Astrocyte (in vitro differentiated cells and primary cell): ENCODE results near the gene EFCAB6. TPM values are rescaled to one million over a fixed set of nuclear protein-coding genes. Genes with fewer than 3 reads are reported as not detected.

Experiments
- DNase-seq: peaks from one replicate; pipeline ENCODE4 v3.0.0-alpha.2; 2010; ENCODE audit warnings: low read depth
- FAIRE-seq: peaks from 2 replicates; lab custom pipeline; 2011; peaks lifted over from hg19 to GRCh38; lab: Jason Lieb, UNC
- H2AFZ ChIP-seq: 2 replicates; pipeline ENCODE4 v1.6.0; 2012; ENCODE audit warnings: low read depth, low read length, inconsistent platforms
- H3K27ac ChIP-seq: 2 replicates; pipeline ENCODE4 v1.5.1; 2011; ENCODE audit warnings: low read depth, low read length, inconsistent platforms
- H3K27me3 ChIP-seq: 2 replicates; pipeline ENCODE4 v1.6.0; 2011; ENCODE audit warnings: low read length, inconsistent platforms; ENCODE audit not compliant: insufficient read depth
- H3K36me3 ChIP-seq: 2 replicates; pipeline ENCODE4 v1.5.1; 2011; ENCODE audit warnings: low read length, inconsistent platforms; ENCODE audit not compliant: insufficient read depth
- H3K4me1 ChIP-seq: 2 replicates; pipeline ENCODE4 v1.5.1; 2011; ENCODE audit warnings: low read length, inconsistent platforms; ENCODE audit not compliant: insufficient read depth
- H3K4me2 ChIP-seq: 2 replicates; pipeline ENCODE4 v1.6.0; 2012; ENCODE audit warnings: low read length, inconsistent platforms
- H3K4me3 ChIP-seq: 2 replicates; pipeline ENCODE4 v1.5.1; 2011; ENCODE audit warnings: low read depth, mild to moderate bottlenecking, low read length, inconsistent platforms; ENCODE audit not compliant: insufficient read depth
- H3K79me2 ChIP-seq: 2 replicates; pipeline ENCODE4 v1.6.0; 2012; ENCODE audit warnings: mild to moderate bottlenecking, low read length, inconsistent platforms; ENCODE audit not compliant: insufficient read depth
- H3K9ac ChIP-seq: 2 replicates; pipeline ENCODE4 v1.6.0; 2012; ENCODE audit warnings: mild to moderate bottlenecking, low read length, inconsistent platforms
- H3K9me3 ChIP-seq: 2 replicates; pipeline ENCODE4 v1.5.1; 2012; ENCODE audit warnings: low read depth, mild to moderate bottlenecking, low read length, inconsistent platforms; ENCODE audit not compliant: insufficient read depth
- H4K20me1 ChIP-seq: 2 replicates; pipeline ENCODE4 v1.6.0; 2012; ENCODE audit warnings: low read length, inconsistent platforms; ENCODE audit not compliant: insufficient read depth
- H3K27ac Mint-ChIP-seq: one replicate; pipeline ENCODE4 v1.8.0; 2021; ENCODE audit warnings: mild to moderate bottlenecking, mixed read lengths; ENCODE audit not compliant: unreplicated experiment
- H3K27me3 Mint-ChIP-seq: one replicate; pipeline ENCODE4 v1.8.0; 2021; ENCODE audit warnings: low read depth, mixed read lengths; ENCODE audit not compliant: unreplicated experiment
- H3K36me3 Mint-ChIP-seq: one replicate; pipeline ENCODE4 v1.8.0; 2021; ENCODE audit warnings: low read depth, mixed read lengths; ENCODE audit not compliant: unreplicated experiment
- H3K4me1 Mint-ChIP-seq: one replicate; pipeline ENCODE4 v1.8.0; 2021; ENCODE audit warnings: low read depth, mixed read lengths; ENCODE audit not compliant: unreplicated experiment
- H3K4me3 Mint-ChIP-seq: one replicate; pipeline ENCODE4 v1.8.0; 2021; ENCODE audit warnings: mild to moderate bottlenecking, moderate library complexity, mixed read lengths; ENCODE audit not compliant: unreplicated experiment
- H3K9me3 Mint-ChIP-seq: one replicate; pipeline ENCODE4 v1.8.0; 2021; ENCODE audit warnings: mild to moderate bottlenecking, mixed read lengths; ENCODE audit not compliant: unreplicated experiment
- EZH2 ChIP-seq: IDR thresholded peaks from 2 replicates; pipeline ENCODE4 v1.6.1; 2012; ENCODE audit warnings: mild to moderate bottlenecking, low read length, inconsistent platforms; ENCODE audit not compliant: insufficient read depth
- total RNA-seq: library from RNA; stranded (reverse); gene quantifications from 2 replicates; pipeline ENCODE4 v1.2.1, GENCODE V29; 2021
- TF ChIP-seq, protein P1 (sequence below): IDR thresholded peaks from 2 replicates; pipeline ENCODE4 v1.5.1; 2011; ENCODE audit warnings: low read depth, mild to moderate bottlenecking, inconsistent platforms, low read length, moderate library complexity; ENCODE audit not compliant: insufficient read depth

EFCAB6 gene
- total RNA-seq, 1 donor from 2014 or later: 1.2 TPM

- Histone ChIP-seq H3K9ac (no peak overlapping the region), H3K27ac (no peak overlapping the region), H3K9me3 (no peaks in the 10 kb centered on the region), H3K79me2 (no peaks in the 10 kb centered on the region), H3K4me1 (peaks cover 12% of the 10 kb centered on the region), H2AFZ (no peak overlapping the region), H4K20me1 (no peaks in the 10 kb centered on the region), H3K27me3 (no peaks in the 10 kb centered on the region), H3K4me3 (no peak overlapping the region), H3K4me2 (no peak overlapping the region), H3K36me3 (no peaks in the 10 kb centered on the region)
- no peaks in the 10 kb centered on the region for H3K9me3 Mint-ChIP-seq
- H3K4me1 Mint-ChIP-seq: peaks cover 3% of the 10 kb centered on the region
- no peaks in the 10 kb centered on the region for H3K27me3 Mint-ChIP-seq
- no peak for TF ChIP-seq EZH2
- TF ChIP-seq, protein P1, sequence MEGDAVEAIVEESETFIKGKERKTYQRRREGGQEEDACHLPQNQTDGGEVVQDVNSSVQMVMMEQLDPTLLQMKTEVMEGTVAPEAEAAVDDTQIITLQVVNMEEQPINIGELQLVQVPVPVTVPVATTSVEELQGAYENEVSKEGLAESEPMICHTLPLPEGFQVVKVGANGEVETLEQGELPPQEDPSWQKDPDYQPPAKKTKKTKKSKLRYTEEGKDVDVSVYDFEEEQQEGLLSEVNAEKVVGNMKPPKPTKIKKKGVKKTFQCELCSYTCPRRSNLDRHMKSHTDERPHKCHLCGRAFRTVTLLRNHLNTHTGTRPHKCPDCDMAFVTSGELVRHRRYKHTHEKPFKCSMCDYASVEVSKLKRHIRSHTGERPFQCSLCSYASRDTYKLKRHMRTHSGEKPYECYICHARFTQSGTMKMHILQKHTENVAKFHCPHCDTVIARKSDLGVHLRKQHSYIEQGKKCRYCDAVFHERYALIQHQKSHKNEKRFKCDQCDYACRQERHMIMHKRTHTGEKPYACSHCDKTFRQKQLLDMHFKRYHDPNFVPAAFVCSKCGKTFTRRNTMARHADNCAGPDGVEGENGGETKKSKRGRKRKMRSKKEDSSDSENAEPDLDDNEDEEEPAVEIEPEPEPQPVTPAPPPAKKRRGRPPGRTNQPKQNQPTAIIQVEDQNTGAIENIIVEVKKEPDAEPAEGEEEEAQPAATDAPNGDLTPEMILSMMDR: no peak
- no peaks in the 10 kb centered on the region for H3K36me3 Mint-ChIP-seq
- DNase-seq: no peak
- no peak overlapping the region for H3K27ac Mint-ChIP-seq
- FAIRE-seq: no peak
- no peak overlapping the region for H3K4me3 Mint-ChIP-seq
Measured at GRCh38 chr22:43726964-43727543, 85.1 kb downstream of the EFCAB6 start.

- Histone ChIP-seq H2AFZ (no peak overlapping the region), H3K36me3 (no peaks in the 10 kb centered on the region), H3K27me3 (no peaks in the 10 kb centered on the region), H3K9me3 (no peaks in the 10 kb centered on the region), H3K27ac (no peak overlapping the region), H3K4me3 (no peak overlapping the region), H3K4me1 (peaks cover 9% of the 10 kb centered on the region), H3K79me2 (no peaks in the 10 kb centered on the region), H4K20me1 (no peaks in the 10 kb centered on the region), H3K9ac (no peak overlapping the region), H3K4me2 (no peak overlapping the region)
- peaks cover 2% of the 10 kb centered on the region for H3K4me1 Mint-ChIP-seq
- no peaks in the 10 kb centered on the region for H3K27me3 Mint-ChIP-seq
- no peak overlapping the region for H3K27ac Mint-ChIP-seq
- FAIRE-seq (no peak), DNase-seq (no peak)
- no peak for TF ChIP-seq EZH2
- TF ChIP-seq, protein P1: no peak
- H3K36me3 Mint-ChIP-seq: no peaks in the 10 kb centered on the region
- H3K9me3 Mint-ChIP-seq: no peaks in the 10 kb centered on the region
- no peak overlapping the region for H3K4me3 Mint-ChIP-seq
Measured at GRCh38 chr22:43726322-43726721, 85.8 kb downstream of the EFCAB6 start.

GRCh38 chr22:43723816-43724215 is 88.3 kb downstream of the EFCAB6 start:
- DNase-seq (peak; percentile 34), FAIRE-seq (peak; percentile 23)
- Mint-ChIP-seq H3K36me3 (no peaks in the 10 kb centered on the region), H3K27ac (no peak overlapping the region), H3K9me3 (no peaks in the 10 kb centered on the region), H3K4me1 (peaks cover 2% of the 10 kb centered on the region), H3K4me3 (no peak overlapping the region), H3K27me3 (no peaks in the 10 kb centered on the region)
- Histone ChIP-seq H4K20me1 (no peaks in the 10 kb centered on the region), H3K27me3 (no peaks in the 10 kb centered on the region), H3K4me3 (no peak overlapping the region), H3K4me1 (peaks cover 9% of the 10 kb centered on the region), H3K9ac (no peak overlapping the region), H3K79me2 (no peaks in the 10 kb centered on the region), H2AFZ (peak overlapping the region; percentile 5), H3K9me3 (no peaks in the 10 kb centered on the region), H3K4me2 (peak overlapping the region; percentile 53), H3K36me3 (no peaks in the 10 kb centered on the region), H3K27ac (no peak overlapping the region)
- no peak for TF ChIP-seq EZH2
- TF ChIP-seq, protein P1: no peak
